ENCODE measurements around the gene TCFL5.

The TCFL5 gene

DNA sequence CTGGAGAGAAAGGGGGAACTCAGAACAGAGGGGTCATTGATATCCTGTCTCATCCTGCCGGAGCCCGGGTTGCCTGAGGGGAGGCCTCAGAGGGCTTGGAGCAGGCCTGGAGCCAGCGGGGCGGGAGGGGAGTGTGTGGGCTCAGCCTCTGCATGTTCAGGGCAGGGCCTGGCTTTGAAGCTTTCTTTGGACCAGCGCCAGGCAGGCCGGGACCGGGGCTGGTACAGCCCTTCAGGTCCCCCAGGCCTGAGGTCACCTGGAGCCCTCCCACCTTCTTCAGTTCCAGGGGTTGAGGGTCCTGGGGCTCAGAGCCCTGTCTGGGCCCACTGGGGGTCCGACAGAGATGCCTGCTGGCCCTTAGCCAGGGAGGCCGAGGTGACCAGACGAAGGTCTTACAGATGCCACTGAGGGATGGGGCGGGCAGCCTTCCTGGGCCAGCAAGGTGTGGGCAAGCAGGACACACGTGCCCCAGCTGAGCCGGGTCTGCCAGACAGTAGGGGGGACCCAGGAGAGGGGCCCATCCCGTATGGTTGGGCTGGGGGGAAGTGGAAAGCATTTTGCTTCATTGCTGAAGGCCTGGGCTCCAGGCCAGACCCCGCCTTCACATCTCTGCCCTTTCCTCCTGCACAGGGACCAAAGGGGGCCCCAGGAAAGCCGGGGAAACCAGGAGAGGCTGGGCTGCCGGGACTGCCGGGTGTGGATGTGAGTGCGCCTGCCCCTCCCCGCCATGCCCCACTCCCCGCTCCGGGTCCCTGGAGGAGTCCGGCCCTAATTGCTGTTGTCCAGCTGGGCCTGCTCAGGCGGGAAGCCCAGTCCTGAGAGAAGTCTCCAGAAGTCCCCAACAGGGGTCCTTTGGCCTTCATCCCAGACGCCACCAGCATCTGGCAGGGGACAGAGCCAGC, 42.8 kb downstream of the TCFL5 start:
- no peak for DNase-seq (ENCODE audit: extremely low read depth, low read depth)
- TF ChIP-seq, protein P1, sequence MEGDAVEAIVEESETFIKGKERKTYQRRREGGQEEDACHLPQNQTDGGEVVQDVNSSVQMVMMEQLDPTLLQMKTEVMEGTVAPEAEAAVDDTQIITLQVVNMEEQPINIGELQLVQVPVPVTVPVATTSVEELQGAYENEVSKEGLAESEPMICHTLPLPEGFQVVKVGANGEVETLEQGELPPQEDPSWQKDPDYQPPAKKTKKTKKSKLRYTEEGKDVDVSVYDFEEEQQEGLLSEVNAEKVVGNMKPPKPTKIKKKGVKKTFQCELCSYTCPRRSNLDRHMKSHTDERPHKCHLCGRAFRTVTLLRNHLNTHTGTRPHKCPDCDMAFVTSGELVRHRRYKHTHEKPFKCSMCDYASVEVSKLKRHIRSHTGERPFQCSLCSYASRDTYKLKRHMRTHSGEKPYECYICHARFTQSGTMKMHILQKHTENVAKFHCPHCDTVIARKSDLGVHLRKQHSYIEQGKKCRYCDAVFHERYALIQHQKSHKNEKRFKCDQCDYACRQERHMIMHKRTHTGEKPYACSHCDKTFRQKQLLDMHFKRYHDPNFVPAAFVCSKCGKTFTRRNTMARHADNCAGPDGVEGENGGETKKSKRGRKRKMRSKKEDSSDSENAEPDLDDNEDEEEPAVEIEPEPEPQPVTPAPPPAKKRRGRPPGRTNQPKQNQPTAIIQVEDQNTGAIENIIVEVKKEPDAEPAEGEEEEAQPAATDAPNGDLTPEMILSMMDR (IDR thresholded peaks at IDR 0.05; ENCODE audit: low read depth, low read length): no peak

DNA sequence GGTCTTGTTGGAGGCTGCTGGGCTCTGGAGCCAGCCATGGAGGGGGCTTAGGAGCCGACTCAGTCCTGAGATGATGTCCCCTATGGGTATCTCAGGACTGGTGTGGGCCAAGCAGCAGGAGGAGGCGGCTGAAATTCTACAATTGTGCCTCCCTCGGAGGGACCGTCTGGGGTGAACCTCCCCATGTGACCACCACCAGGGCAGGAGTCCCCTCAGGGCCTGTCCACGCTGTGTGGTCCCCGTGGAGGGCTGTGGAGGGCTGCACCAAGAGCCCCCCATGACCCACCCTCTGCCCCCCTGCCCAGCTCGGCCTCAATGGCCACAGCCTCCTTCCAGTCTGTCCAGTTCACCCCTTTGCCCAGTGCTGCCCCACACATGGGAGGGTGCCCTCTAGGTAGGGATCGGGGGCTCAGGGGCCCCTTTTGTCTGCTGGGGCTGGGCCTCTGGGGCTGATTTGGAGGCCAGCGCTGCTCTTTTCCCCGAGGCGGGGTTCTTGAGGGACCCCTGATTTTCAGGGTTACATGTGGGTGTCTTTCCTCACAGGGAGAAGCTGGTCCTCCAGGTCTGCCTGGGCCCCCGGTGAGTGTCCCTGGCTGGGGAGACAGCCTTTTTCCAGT, 43.5 kb downstream of the TCFL5 start:
- TF ChIP-seq, protein P1 (IDR thresholded peaks at IDR 0.05; ENCODE audit: low read depth, low read length): no peak
- DNase-seq (ENCODE audit: extremely low read depth, low read depth): no peak

DNA sequence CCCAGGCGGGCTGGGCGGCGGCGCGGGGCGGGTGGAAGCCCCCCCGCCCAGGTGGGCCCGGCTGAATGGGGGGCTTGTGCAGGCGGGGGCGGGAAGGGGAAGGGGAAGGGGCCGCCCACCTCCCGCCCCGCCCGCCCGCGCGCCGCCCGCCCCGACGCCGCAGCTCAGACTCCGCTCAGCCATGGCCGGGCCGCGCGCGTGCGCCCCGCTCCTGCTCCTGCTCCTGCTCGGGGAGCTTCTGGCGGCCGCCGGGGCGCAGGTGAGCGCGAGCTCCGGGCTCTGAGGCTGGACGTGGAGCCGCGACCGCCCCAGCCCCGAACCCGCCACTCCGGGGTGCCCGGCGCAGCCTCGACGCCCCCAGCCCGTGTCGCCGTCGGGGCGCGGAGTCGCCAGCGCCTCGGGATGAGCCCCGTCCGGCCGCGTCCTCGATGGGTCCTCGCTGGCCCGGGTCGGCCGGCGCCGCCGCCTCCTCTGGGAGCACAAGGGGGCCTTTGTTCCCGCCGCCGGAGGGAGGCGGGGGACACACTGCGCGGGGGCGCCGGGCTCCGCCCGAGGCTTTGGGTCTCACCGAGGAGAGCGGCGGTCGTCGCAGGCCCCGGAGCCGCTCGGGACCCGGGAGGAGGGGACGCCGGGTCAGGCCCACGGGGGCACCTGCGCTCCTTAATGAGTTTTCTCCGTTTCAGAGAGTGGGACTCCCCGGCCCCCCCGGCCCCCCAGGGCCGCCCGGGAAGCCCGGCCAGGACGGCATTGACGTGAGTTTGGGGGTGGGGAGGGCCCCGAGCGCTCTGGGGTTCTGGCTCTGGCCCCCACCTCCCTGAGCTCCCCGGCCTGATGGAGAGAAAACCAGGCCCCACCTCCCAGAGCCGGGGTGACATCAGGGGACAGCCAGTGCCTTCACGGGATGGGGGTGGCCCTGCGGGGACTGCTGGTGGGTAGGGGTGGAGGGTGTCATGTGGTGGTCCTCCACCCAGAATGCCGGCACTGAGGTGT, 44.4 kb downstream of the TCFL5 start, which contains the start of gene COL9A3:
COL9A3 (plus strand) TSS at position 167 of the 990 bp plus-strand sequence; CDS start at position 182, 15 bp downstream.
- no peak for DNase-seq (ENCODE audit: extremely low read depth, low read depth)
- TF ChIP-seq, protein P1 (IDR thresholded peaks at IDR 0.05; ENCODE audit: low read depth, low read length): no peak

DNA sequence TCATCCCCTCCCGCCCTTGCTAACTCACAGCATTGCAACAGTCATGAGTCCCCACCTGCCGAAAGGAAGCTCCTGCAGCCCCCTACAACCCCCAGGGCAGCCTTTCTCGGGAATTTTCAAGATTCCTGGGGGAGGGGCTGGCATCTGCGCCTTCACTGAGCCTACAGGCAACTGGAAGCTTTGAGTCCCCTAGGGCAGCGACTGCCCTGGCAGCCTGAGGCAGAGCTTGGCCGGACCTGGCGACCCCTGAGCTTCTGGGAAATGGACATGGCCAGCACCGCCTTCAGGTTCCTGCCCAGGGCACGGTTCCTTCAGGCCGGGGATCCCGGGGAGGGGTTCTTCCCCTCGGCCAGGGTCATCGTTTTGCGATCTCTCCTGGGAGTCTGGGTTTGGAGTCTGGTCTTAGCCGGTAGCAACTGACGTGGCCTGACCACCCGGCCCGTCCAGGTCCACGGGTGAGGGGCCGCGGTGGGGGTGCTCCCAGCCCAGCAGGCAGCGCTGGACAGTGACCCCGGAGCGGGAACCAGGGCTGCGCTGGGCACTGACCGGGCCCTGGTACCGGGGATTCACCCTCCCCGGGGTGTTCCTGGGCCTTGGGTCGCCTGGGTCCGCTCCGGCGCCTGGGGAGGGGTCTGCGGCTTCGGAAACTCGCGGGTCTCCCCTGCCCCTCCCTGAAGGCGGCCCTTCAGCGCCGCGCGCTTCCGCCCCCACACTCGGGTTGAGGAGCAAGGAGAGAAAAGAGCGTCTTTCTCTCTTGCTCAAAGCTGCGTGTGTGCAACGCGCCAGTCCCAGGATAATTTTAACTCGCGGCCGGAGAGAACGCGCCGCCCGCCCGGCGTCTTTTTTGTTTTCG, 45.4 kb downstream of the TCFL5 start:
- DNase-seq (ENCODE audit: extremely low read depth, low read depth): no peak

DNA sequence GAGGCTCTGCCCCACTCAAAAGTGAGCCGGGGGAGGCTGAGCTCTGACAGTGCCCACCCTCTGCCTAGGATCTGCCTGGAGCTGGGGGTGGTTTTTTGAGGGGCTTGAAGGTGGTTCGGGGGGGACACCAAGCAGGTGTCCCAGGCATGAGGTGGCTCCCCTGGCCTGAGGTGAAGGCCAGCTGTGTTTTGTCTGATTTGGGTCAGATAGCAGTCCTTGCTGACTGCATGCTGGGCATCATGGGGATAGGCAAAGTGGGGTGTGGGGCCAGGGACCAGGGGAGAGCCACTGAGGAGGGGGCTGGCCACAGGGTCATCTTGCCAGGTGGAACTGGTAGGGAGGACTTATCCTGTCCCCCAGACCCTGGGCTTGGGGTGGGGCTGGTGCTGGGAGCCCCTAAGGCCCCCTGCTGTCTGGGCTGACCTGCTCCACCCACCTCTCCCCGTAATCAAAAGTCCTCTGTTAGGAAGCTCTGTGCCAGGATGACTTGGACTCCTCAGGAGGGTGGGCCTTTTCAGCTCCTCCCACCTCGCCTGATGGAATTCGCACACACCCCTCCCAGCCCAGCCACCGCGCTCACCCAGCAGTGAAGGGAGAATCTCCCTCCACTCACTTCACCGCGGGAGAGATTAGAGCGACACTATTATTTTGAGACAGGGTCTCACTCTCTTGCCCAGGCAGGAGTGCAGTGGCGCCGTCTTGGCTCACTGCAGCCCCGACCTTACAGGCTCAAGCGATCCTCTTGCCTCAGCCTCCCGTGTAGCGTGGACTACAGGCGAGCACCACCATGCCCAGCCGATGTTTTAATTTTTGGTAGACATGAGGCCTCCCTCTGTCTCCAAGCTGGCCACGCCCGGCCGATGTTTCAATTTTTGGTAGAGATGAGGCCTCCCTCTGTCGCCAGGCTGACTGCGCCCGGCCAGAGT, 46.3 kb downstream of the TCFL5 start:
- TF ChIP-seq, protein P1 (IDR thresholded peaks at IDR 0.05; ENCODE audit: low read depth, low read length): no peak
- no peak for DNase-seq (ENCODE audit: extremely low read depth, low read depth)

More for the DNA sequence above, 45.4 kb downstream of the TCFL5 start:
- TF ChIP-seq, protein P1 (IDR thresholded peaks at IDR 0.05; ENCODE audit: low read depth, low read length): no peak
